Panc1 (cell line): ENCODE results near the gene SEMA5B. TPM values are rescaled to one million over a fixed set of nuclear protein-coding genes. Genes with fewer than 3 reads are reported as not detected.

Experiments
- ATAC-seq: fragments of 200-7000 bp; cut with Tn5 transposase; 2 replicates; pipeline ENCODE4 v1.9.1; 2020; ENCODE audit warnings: mild to moderate bottlenecking, moderate library complexity
- BruUV-seq: library from RNA; stranded (reverse); fragments of 400-500 nt; replicated peaks from 2 replicates; lab custom pipeline; 2021; lab: Mats Ljungman, UMichigan
- CTCF ChIA-PET: fragments of 300-600 bp; sonication (Branson Sonifier 250); formaldehyde crosslinking; loops from one replicate; lab custom pipeline; 2022; ENCODE audit warnings: antibody characterized with exemption; lab: Charles Lee
- POLR2A ChIA-PET: fragments of 300-600 bp; sonication (Branson Sonifier 250); formaldehyde crosslinking; loops from one replicate; lab custom pipeline; 2022; ENCODE audit warnings: antibody characterized with exemption; lab: Charles Lee
- DNase-seq: peaks from one replicate; pipeline ENCODE4 v3.0.0-alpha.2; 2010; ENCODE audit warnings: low read depth, low spot score
- H3K27ac ChIP-seq: 2 replicates; pipeline ENCODE4 v1.5.1; 2011; ENCODE audit warnings: mild to moderate bottlenecking, low read length, inconsistent platforms
- H3K27me3 ChIP-seq: fragments of 200-500 bp; sonication (Bioruptor generic); 2 replicates; pipeline ENCODE4 v1.6.0; 2014; ENCODE audit warnings: low read length, inconsistent platforms; ENCODE audit not compliant: control insufficient read depth, insufficient read depth
- H3K36me3 ChIP-seq: fragments of 200-500 bp; sonication (Bioruptor generic); 2 replicates; pipeline ENCODE4 v1.5.1; 2014; ENCODE audit warnings: inconsistent platforms, mild to moderate bottlenecking, low read length, moderate library complexity; ENCODE audit not compliant: control insufficient read depth, insufficient read depth
- H3K4me1 ChIP-seq: 2 replicates; pipeline ENCODE4 v1.5.1; 2011; ENCODE audit warnings: inconsistent platforms, mild to moderate bottlenecking, low read length, moderate library complexity; ENCODE audit not compliant: control insufficient read depth, insufficient read depth
- H3K4me3 ChIP-seq, 2 experiments: 2 replicates each; pipeline ENCODE4 v1.5.1; 2011 to 2012; ENCODE audit warnings: low read depth in 2 of 2, low read length in 2 of 2, mild to moderate bottlenecking in 2 of 2, inconsistent platforms in 1 of 2, moderate library complexity in 1 of 2
- H3K9me3 ChIP-seq: fragments of 200-500 bp; sonication (Bioruptor generic); 2 replicates; pipeline ENCODE4 v1.5.1; 2014; ENCODE audit warnings: low read depth, mild to moderate bottlenecking, inconsistent platforms, low read length, moderate library complexity; ENCODE audit not compliant: control insufficient read depth, insufficient read depth
- CTCF ChIP-seq: fragments of 450-650 bp; IDR thresholded peaks from 2 replicates; pipeline ENCODE4 v1.5.1; 2017; ENCODE audit warnings: mild to moderate bottlenecking
- POLR2AphosphoS5 ChIP-seq: IDR thresholded peaks from 2 replicates; pipeline ENCODE4 v1.6.1; 2012; ENCODE audit warnings: mild to moderate bottlenecking, low read depth, low read length, moderate library complexity
- REST ChIP-seq, 2 experiments: IDR thresholded peaks; 2 replicates each; pipeline ENCODE4 v1.6.1; 2011 to 2012; ENCODE audit warnings: low read depth in 2 of 2, control low read depth in 1 of 2, low read length in 1 of 2, mild to moderate bottlenecking in 1 of 2, moderate library complexity in 1 of 2; ENCODE audit not compliant: insufficient read depth in 1 of 2
- SIN3A ChIP-seq: IDR thresholded peaks from 2 replicates; pipeline ENCODE4 v1.6.1; 2012; ENCODE audit warnings: low read depth, mild to moderate bottlenecking, low read length, moderate library complexity, borderline replicate concordance; ENCODE audit not compliant: insufficient read depth
- TCF7L2 ChIP-seq: IDR thresholded peaks from 2 replicates; pipeline ENCODE4 v1.6.1; 2011; ENCODE audit warnings: mild to moderate bottlenecking, low read depth, low read length, inconsistent platforms
- in situ Hi-C: cut with HindIII; loops from 2 replicates; pipeline ENCODE4 v1.10.0; 2016; ENCODE audit warnings: low sequenced_read_pairs, low pct_unique_long_range_greater_than_20kb
- intact Hi-C: fragments of 100-400 bp; cut with micrococcal nuclease; formaldehyde crosslinking; loops from one replicate; pipeline ENCODE4 v1.10.0; 2022; ENCODE audit not compliant: unreplicated experiment
- total RNA-seq: library from RNA; stranded (reverse); gene quantifications from one replicate; pipeline ENCODE4 v1.2.1, GENCODE V29; 2021; ENCODE audit not compliant: unreplicated experiment

Gene SEMA5B
- total RNA-seq, 1 experiment from 2014 or later, result 1.2 TPM

GRCh38 chr3:122882361-122882947 lies 145.1 kb downstream of the SEMA5B start:
- BruUV-seq, result no TSS peak
- POLR2A ChIA-PET, result interaction anchor here (0.6 kb wide), 1 partner anchor 13 kb away, joined by 3 read pairs; no protein-coding TSS in a partner anchor
- Histone ChIP-seq H3K4me1 (no peaks in the 10 kb centered on the region), H3K9me3 (no peaks in the 10 kb centered on the region), H3K27ac (no peak overlapping the region), H3K27me3 (no peaks in the 10 kb centered on the region; the same call in 1 of the 2 replicates), H3K4me3 (no peak overlapping the region), H3K36me3 (no peaks in the 10 kb centered on the region)
- DNase-seq (no peak), ATAC-seq (no peak)
- CTCF ChIA-PET, result no interaction called here
- intact Hi-C loops (no loop called here), in situ Hi-C loops (no loop called here)
- TF ChIP-seq SIN3A, result no peak

GRCh38 chr3:122880624-122881023 lies 146.9 kb downstream of the SEMA5B start:
- Histone ChIP-seq H3K4me1 (no peaks in the 10 kb centered on the region), H3K36me3 (no peaks in the 10 kb centered on the region), H3K4me3 (no peak overlapping the region), H3K9me3 (no peaks in the 10 kb centered on the region), H3K27ac (no peak overlapping the region), H3K27me3 (no peaks in the 10 kb centered on the region; the same call in 1 of the 2 replicates)
- ATAC-seq, result no peak
- ChIA-PET CTCF (no interaction called here), POLR2A (no interaction called here)
- in situ Hi-C loops (no loop called here), intact Hi-C loops (no loop called here)
- TF ChIP-seq CTCF, result no peak
- TF ChIP-seq SIN3A, result no peak
- no peak for TF ChIP-seq REST (IDR thresholded peaks at IDR 0.05; ENCODE audit: insufficient read depth in 1 of 2, low read depth in 2 of 2, low read length in 1 of 2)
- TF ChIP-seq POLR2AphosphoS5, result no peak
- TF ChIP-seq TCF7L2, result no peak
- BruUV-seq, result no TSS peak
- no peak for DNase-seq

GRCh38 chr3:122880173-122880572 lies 147.4 kb downstream of the SEMA5B start:
- H3K9me3 ChIP-seq, result no peaks in the 10 kb centered on the region
- H3K4me3 ChIP-seq, result no peak overlapping the region
- in situ Hi-C loops (no loop called here), intact Hi-C loops (no loop called here)
- no peaks in the 10 kb centered on the region; the same call in 1 of the 2 replicates for H3K27me3 ChIP-seq
- ChIA-PET POLR2A (no interaction called here), CTCF (no interaction called here)
- H3K36me3 ChIP-seq, result no peaks in the 10 kb centered on the region
- no peak overlapping the region for H3K27ac ChIP-seq
- ATAC-seq (no peak), DNase-seq (no peak)
- no TSS peak for BruUV-seq
- TF ChIP-seq POLR2AphosphoS5 (no peak), TCF7L2 (no peak), REST (IDR thresholded peaks at IDR 0.05; ENCODE audit: insufficient read depth in 1 of 2, low read depth in 2 of 2, low read length in 1 of 2) (no peak), CTCF (no peak), SIN3A (no peak)
- no peaks in the 10 kb centered on the region for H3K4me1 ChIP-seq
